Kidney (tissue), 14 donors: ENCODE measurements around the gene ZSCAN10. TPM values are rescaled to one million over a fixed set of nuclear protein-coding genes. Genes with fewer than 3 reads are reported as not detected.
A peak's percentile ranks its signal among the peaks of the same experiment; 100 is the strongest.
"Not testable (repeated sequence)": the region's sequence is repeated elsewhere in the genome, so short reads cannot be mapped to it uniquely, and the experiment has no call there.

Experiments
- DNase-seq, 5 donors: peaks; one replicate each; pipeline ENCODE4 v3.0.0-alpha.2; 2013 to 2020
- FAIRE-seq: peaks from 2 replicates; lab custom pipeline; 2012; peaks lifted over from hg19 to GRCh38; lab: Jason Lieb, UNC
- H3K27ac ChIP-seq, 2 donors: one replicate each; pipeline ENCODE4 v1.7.0; 2013; ENCODE audit warnings: low read depth in 2 of 2, low read length in 2 of 2, inconsistent platforms in 1 of 2
- H3K27me3 ChIP-seq: one replicate; pipeline ENCODE4 v1.7.1; 2013; ENCODE audit warnings: low read length, inconsistent platforms; ENCODE audit not compliant: control insufficient read depth, insufficient read depth
- H3K36me3 ChIP-seq, 3 donors: one replicate each; pipeline versions ENCODE4 v1.7.0 to v1.7.1; 2013; ENCODE audit warnings: low read length in 3 of 3, control low read depth in 1 of 3, inconsistent platforms in 1 of 3; ENCODE audit not compliant: insufficient read depth in 3 of 3, control insufficient read depth in 2 of 3
- H3K4me1 ChIP-seq, 3 donors: one replicate each; pipeline versions ENCODE4 v1.7.0 to v1.7.1; 2013; ENCODE audit warnings: low read length in 3 of 3, inconsistent platforms in 1 of 3, low read depth in 1 of 3; ENCODE audit not compliant: control insufficient read depth in 2 of 3, insufficient read depth in 2 of 3
- H3K4me3 ChIP-seq, 3 donors: one replicate each; pipeline versions ENCODE4 v1.7.0 to v1.8.1; 2013; ENCODE audit warnings: low read length in 3 of 3, control low read depth in 1 of 3, inconsistent platforms in 1 of 3
- H3K9ac ChIP-seq, 3 donors: one replicate each; pipeline versions ENCODE4 v1.7.0 to v1.7.1; 2013; ENCODE audit warnings: low read length in 3 of 3, control low read depth in 1 of 3, inconsistent platforms in 1 of 3
- H3K9me3 ChIP-seq, 3 donors: one replicate each; pipeline versions ENCODE4 v1.7.0 to v1.7.1; 2013; ENCODE audit warnings: low read length in 3 of 3, control low read depth in 1 of 3, inconsistent platforms in 1 of 3; ENCODE audit not compliant: control insufficient read depth in 2 of 3, insufficient read depth in 1 of 3
- intact Hi-C: fragments of 100-400 bp; cut with DNase I; formaldehyde crosslinking; loops from one replicate; pipeline ENCODE4 v1.11.1; 2022
- polyA plus RNA-seq: library from polyadenylated mRNA; stranded (reverse); fragments of 350-450 nt; fragmentation: Illumina TruSeq; extraction: RNeasy Lipid Tissue Mini Kit (QIAGEN cat#74804); gene quantifications from one replicate; pipeline ENCODE4 v1.2.3, GENCODE V29; 2014; ENCODE audit warnings: low read depth, low replicate concordance; ENCODE audit not compliant: insufficient read depth
- total RNA-seq: library from RNA; stranded (reverse); fragmentation: NEBNext Ultra II Directional; extraction: Animal tissue kit (Norgen Biotek cat#: 25700); gene quantifications from one replicate; pipeline ENCODE4 v1.2.1, GENCODE V29; 2021
- TF ChIP-seq, protein P1 (sequence below): IDR thresholded peaks from 3 replicates; pipeline ENCODE4 v1.5.1; 2012; ENCODE audit warnings: mild to moderate bottlenecking, moderate library complexity, borderline replicate concordance; ENCODE audit not compliant: insufficient read depth; ENCODE audit errors: extremely low read depth
- donor health status: control.
- donor health status: control.
- donor health status: control.
- donor health status: control.
- donor health status: control.
- donor health status: DM: yes; HTN: yes; CAD: no.
- donor health status: Normal renal cell carcinoma (clear cell type).

ZSCAN10 gene
- total and polyA plus RNA-seq, 2 donors from 2014 or later = not detected

DNA sequence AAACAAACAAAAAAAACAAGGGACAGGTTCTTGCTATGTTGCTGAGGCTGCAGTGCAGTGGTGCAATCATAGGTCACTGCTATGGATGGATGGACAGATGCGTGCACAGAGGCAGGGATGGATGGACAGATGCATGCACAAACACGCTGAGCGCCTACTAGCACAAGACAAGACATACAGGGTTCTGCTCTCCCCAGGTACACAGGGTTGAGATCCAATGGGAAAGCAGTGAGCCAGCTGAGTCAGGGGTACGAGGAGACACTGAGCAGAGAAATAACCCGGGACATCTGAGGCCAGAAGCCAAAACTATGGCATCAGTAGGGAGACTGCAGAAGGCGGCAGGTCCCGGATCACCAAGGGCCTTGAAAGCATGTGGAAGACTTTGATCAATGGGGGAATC is 27.4 kb downstream of the ZSCAN10 start:
- FAIRE-seq = no peak
- no peak overlapping the region for H3K27ac ChIP-seq
- no peaks in the 10 kb centered on the region for H3K36me3 ChIP-seq
- H3K27me3 ChIP-seq = no peaks in the 10 kb centered on the region
- no peak overlapping the region for H3K4me3 ChIP-seq
- TF ChIP-seq, protein P1, sequence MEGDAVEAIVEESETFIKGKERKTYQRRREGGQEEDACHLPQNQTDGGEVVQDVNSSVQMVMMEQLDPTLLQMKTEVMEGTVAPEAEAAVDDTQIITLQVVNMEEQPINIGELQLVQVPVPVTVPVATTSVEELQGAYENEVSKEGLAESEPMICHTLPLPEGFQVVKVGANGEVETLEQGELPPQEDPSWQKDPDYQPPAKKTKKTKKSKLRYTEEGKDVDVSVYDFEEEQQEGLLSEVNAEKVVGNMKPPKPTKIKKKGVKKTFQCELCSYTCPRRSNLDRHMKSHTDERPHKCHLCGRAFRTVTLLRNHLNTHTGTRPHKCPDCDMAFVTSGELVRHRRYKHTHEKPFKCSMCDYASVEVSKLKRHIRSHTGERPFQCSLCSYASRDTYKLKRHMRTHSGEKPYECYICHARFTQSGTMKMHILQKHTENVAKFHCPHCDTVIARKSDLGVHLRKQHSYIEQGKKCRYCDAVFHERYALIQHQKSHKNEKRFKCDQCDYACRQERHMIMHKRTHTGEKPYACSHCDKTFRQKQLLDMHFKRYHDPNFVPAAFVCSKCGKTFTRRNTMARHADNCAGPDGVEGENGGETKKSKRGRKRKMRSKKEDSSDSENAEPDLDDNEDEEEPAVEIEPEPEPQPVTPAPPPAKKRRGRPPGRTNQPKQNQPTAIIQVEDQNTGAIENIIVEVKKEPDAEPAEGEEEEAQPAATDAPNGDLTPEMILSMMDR = no peak
- no peak overlapping the region for H3K9ac ChIP-seq
- H3K4me1 ChIP-seq = peaks cover 0 to 8% (median 0%) of the 10 kb centered on the region in 3 donors
- intact Hi-C loops = no loop called here
- no peaks in the 10 kb centered on the region for H3K9me3 ChIP-seq
- peak in 1 of 5 donors; percentile 15 for DNase-seq

DNA sequence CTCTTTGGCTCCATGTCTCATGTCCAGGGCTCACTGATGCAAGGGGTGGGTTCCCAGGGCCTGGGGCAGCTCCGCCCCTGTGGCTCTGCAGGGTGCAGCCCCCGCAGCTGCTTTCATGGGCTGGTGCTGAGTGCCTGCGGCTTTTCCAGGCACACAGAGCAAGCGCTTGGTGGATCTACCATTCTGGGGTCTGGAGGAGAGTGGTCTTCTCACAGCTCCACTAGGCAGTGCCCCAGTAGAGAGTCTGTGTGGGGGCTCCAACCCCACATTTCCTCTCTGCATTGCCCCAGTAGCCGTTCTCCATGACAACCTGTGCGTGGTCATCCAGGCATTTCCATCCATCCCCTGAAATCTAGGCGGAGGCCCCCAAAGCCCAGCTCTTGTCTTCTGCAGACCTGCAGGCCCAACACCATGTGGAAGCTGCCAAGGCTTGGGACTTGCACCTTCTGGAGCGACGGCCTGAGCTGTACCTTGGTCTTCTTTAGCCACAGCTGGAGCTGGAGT is 28.4 kb downstream of the ZSCAN10 start:
- FAIRE-seq = no peak
- H3K4me3 ChIP-seq = no peak overlapping the region
- TF ChIP-seq, protein P1 = no peak
- H3K9me3 ChIP-seq = no peaks in the 10 kb centered on the region
- intact Hi-C loops = no loop called here
- no peaks in the 10 kb centered on the region for H3K36me3 ChIP-seq
- peak in 1 of 5 donors; percentile 43 for DNase-seq
- no peaks in the 10 kb centered on the region for H3K27me3 ChIP-seq
- peaks cover 0 to 15% (median 0%) of the 10 kb centered on the region in 3 donors for H3K4me1 ChIP-seq
- H3K9ac ChIP-seq = no peak overlapping the region
- H3K27ac ChIP-seq = no peak overlapping the region

DNA sequence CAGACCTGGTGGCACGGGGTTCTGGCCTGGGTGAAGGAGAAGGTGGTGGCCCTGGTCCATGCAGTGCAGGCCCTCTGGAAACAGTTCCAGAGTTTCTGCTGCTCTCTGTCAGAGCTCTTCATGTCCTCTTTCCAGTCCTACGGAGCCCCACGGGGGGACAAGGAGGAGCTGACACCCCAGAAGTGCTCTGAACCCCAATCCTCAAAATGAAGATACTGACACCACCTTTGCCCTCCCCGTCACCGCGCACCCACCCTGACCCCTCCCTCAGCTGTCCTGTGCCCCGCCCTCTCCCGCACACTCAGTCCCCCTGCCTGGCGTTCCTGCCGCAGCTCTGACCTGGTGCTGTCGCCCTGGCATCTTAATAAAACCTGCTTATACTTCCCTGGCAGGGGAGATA is 29.9 kb downstream of the ZSCAN10 start:
- not testable (repeated sequence) for FAIRE-seq, H3K4me3 ChIP-seq, H3K9ac ChIP-seq, H3K36me3 ChIP-seq, H3K27me3 ChIP-seq, H3K27ac ChIP-seq, H3K9me3 ChIP-seq
- intact Hi-C loops = loop anchor here (10.0 kb wide), 1 partner anchor 46 kb away; the partner anchor contains the start of gene ZNF205
- DNase-seq = peak in 1 of 5 donors; percentile 69
- peaks cover 0 to 24% (median 9%) of the 10 kb centered on the region in 3 donors for H3K4me1 ChIP-seq

DNA sequence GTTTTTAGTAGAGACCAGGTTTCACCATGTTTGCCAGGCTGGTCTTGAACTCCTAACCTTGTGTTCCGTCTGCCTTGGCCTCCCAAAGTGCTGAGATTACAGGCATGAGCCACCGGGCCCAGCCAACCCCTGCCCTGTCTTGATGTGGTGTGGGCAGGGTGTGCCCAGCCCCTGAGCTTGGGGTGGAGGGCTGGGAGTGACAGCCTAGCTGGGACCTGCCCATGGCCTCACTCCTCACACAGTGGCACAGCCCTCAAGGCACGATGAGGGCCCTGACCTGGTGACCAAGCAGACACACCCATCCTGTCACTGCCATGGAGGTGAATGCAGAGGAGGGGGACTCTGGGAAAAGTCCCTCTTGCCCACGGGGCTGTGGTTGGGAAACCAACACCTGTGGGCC is 30.6 kb downstream of the ZSCAN10 start:
- TF ChIP-seq, protein P1 = no peak
- DNase-seq (peak in 1 of 5 donors; percentile 66), FAIRE-seq (no peak)
- H3K4me1 ChIP-seq = peaks cover 0 to 18% (median 9%) of the 10 kb centered on the region in 3 donors
- H3K4me3 ChIP-seq = no peak overlapping the region
- no peaks in the 10 kb centered on the region for H3K27me3 ChIP-seq
- H3K27ac ChIP-seq = no peak overlapping the region
- intact Hi-C loops = loop anchor here (10.0 kb wide), 1 partner anchor 46 kb away; the partner anchor contains the start of gene ZNF205
- no peaks in the 10 kb centered on the region for H3K9me3 ChIP-seq
- H3K9ac ChIP-seq = no peak overlapping the region
- no peaks in the 10 kb centered on the region for H3K36me3 ChIP-seq
